A673 (cell line): ENCODE results near the gene VWA1. TPM values are rescaled to one million over a fixed set of nuclear protein-coding genes. Genes with fewer than 3 reads are reported as not detected.

ENCODE experiments used
- BruUV-seq: library from RNA; stranded (reverse); fragments of 400-500 nt; replicated peaks from 2 replicates; lab custom pipeline; 2021; lab: Mats Ljungman, UMichigan
- CTCF ChIA-PET: fragments of 300-600 bp; sonication (Branson Sonifier 250); formaldehyde crosslinking; loops from one replicate; lab custom pipeline; 2022; ENCODE audit warnings: antibody characterized with exemption; lab: Charles Lee
- POLR2A ChIA-PET: fragments of 300-600 bp; sonication (Branson Sonifier 250); formaldehyde crosslinking; loops from one replicate; lab custom pipeline; 2022; ENCODE audit warnings: antibody characterized with exemption; ENCODE audit not compliant: low non-redundant PET; lab: Charles Lee
- DNase-seq: peaks from one replicate; pipeline ENCODE4 v3.0.0-alpha.2; 2015; ENCODE audit warnings: low spot score
- H3K27ac ChIP-seq: fragments of 200-600 bp; sonication (generic); 2 replicates; pipeline ENCODE4 v1.5.1; 2016; ENCODE audit warnings: mixed run types, low read depth, mild to moderate bottlenecking, mixed read lengths, antibody characterized with exemption, low read length; ENCODE audit not compliant: poor library complexity, severe bottlenecking
- H3K27me3 ChIP-seq: fragments of 200-600 bp; sonication (generic); replicated peaks from 2 replicates; pipeline ENCODE4 v1.6.1; 2017; ENCODE audit warnings: mixed run types, low read depth, mild to moderate bottlenecking, mixed read lengths, antibody characterized with exemption, low read length; ENCODE audit not compliant: insufficient read depth, poor library complexity
- H3K36me3 ChIP-seq: fragments of 200-600 bp; sonication (generic); 2 replicates; pipeline ENCODE4 v1.6.1; 2016; ENCODE audit warnings: mixed run types, mild to moderate bottlenecking, mixed read lengths, antibody characterized with exemption, low read length; ENCODE audit not compliant: insufficient read depth, poor library complexity, severe bottlenecking
- H3K4me1 ChIP-seq: fragments of 200-600 bp; sonication (generic); 2 replicates; pipeline ENCODE4 v1.6.1; 2017; ENCODE audit warnings: mixed run types, mild to moderate bottlenecking, mixed read lengths, antibody characterized with exemption, low read length; ENCODE audit not compliant: insufficient read depth, poor library complexity, severe bottlenecking
- H3K4me3 ChIP-seq: fragments of 200-600 bp; sonication (generic); 2 replicates; pipeline ENCODE4 v1.5.1; 2016; ENCODE audit warnings: low read depth, mixed run types, mild to moderate bottlenecking, mixed read lengths, low read length; ENCODE audit not compliant: poor library complexity, severe bottlenecking
- H3K9me3 ChIP-seq: fragments of 200-600 bp; sonication (generic); 2 replicates; pipeline ENCODE4 v1.6.1; 2016; ENCODE audit warnings: mixed run types, low read depth, mild to moderate bottlenecking, mixed read lengths, antibody characterized with exemption, low read length; ENCODE audit not compliant: poor library complexity, severe bottlenecking
- EZH2 ChIP-seq: fragments of 200-600 bp; sonication (generic); IDR thresholded peaks from 2 replicates; pipeline ENCODE4 v1.6.1; 2017; ENCODE audit warnings: borderline replicate concordance, low read depth, mild to moderate bottlenecking, mixed read lengths, antibody characterized with exemption, low read length; ENCODE audit not compliant: poor library complexity, severe bottlenecking
- intact Hi-C: fragments of 100-400 bp; cut with micrococcal nuclease; formaldehyde crosslinking; loops from one replicate; pipeline ENCODE4 v1.10.0; 2022; ENCODE audit not compliant: unreplicated experiment
- total RNA-seq: library from RNA; stranded (reverse); gene quantifications from 2 replicates; pipeline ENCODE4 v1.2.3, GENCODE V29; 2021
- TF ChIP-seq, protein P1 (sequence below): fragments of 300-800, 200-600 bp; sonication (generic); conservative IDR thresholded peaks from 2 replicates; pipeline ENCODE4 v1.5.1; 2017; ENCODE audit warnings: low read depth, mild to moderate bottlenecking, antibody characterized with exemption, low read length, moderate library complexity, mixed read lengths

VWA1 gene
- total RNA-seq, 1 experiment from 2014 or later: 0.92 TPM

DNA sequence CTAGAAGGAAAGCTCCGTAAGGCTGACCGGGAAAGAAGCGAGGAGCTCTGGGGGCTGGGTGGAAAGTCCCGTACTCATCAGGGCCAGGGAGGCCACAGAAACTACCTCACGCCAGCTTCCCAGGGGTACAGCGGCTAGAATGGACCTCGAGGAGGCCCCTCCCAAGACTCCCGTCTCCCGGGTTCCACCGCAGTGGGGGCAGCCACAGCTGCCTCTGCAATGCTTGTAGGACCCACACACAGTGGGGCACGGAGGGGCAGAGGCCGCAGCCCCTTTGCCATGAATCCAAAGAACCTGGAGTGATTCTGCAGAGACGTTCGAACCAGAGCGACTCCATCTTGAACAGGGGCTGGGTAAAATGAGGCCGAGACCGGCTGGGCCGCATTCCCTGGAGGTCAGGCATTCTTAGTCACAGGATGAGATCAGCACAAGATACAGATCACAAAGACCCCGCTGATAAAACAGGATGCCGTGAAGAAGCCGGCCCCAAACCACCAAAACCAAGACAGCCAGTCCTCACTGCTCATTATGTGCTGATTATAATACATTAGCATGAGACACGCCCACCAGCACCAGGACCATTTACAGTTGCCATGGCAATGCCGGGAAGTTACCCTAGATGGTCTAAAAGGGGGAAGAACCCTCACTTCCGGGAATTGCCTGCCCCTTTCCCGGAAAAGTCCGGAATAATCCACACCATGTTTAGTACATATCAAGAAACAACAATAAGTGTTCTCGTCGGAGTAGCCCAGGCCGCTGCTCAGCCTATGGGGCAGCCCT is 12.8 kb upstream of the VWA1 start:
- ChIA-PET CTCF (interaction anchor here (0.5 to 0.6 kb wide), 2 partner anchors 150 to 486 kb away, joined by 3 to 6 read pairs; no protein-coding TSS in a partner anchor), POLR2A (no interaction called here)
- no peak for DNase-seq
- Histone ChIP-seq H3K36me3 (no peaks in the 10 kb centered on the region), H3K9me3 (no peaks in the 10 kb centered on the region), H3K4me1 (no peaks in the 10 kb centered on the region), H3K27ac (no peak overlapping the region), H3K4me3 (no peak overlapping the region), H3K27me3 (no peaks in the 10 kb centered on the region)
- TF ChIP-seq EZH2: no peak
- TF ChIP-seq, protein P1, sequence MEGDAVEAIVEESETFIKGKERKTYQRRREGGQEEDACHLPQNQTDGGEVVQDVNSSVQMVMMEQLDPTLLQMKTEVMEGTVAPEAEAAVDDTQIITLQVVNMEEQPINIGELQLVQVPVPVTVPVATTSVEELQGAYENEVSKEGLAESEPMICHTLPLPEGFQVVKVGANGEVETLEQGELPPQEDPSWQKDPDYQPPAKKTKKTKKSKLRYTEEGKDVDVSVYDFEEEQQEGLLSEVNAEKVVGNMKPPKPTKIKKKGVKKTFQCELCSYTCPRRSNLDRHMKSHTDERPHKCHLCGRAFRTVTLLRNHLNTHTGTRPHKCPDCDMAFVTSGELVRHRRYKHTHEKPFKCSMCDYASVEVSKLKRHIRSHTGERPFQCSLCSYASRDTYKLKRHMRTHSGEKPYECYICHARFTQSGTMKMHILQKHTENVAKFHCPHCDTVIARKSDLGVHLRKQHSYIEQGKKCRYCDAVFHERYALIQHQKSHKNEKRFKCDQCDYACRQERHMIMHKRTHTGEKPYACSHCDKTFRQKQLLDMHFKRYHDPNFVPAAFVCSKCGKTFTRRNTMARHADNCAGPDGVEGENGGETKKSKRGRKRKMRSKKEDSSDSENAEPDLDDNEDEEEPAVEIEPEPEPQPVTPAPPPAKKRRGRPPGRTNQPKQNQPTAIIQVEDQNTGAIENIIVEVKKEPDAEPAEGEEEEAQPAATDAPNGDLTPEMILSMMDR: no peak
- BruUV-seq: no TSS peak
- intact Hi-C loops: no loop called here

DNA sequence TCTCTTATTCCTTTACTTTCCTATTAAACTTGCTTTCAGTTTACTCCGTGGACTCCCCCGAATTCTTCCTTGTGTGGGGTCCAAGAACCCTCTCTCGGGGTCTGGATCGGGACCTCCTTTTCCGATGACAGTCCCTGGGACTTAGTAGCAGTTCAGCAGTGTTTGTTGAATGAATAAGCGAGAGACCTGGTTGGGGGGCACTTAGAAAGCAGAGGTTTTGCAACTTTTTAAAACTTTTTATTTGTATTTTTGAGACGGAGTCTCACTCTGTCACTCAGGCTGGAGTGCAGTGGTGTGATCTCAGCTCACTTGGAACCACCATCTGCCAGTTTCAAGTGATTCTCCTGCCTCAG is 12.3 kb upstream of the VWA1 start:
- H3K4me3 ChIP-seq: no peak overlapping the region
- DNase-seq: no peak
- intact Hi-C loops: no loop called here
- H3K27me3 ChIP-seq: no peaks in the 10 kb centered on the region
- H3K9me3 ChIP-seq: no peaks in the 10 kb centered on the region
- no peak overlapping the region for H3K27ac ChIP-seq
- POLR2A ChIA-PET: no interaction called here
- H3K4me1 ChIP-seq: no peaks in the 10 kb centered on the region
- no peak for TF ChIP-seq EZH2
- TF ChIP-seq, protein P1: no peak
- no peaks in the 10 kb centered on the region for H3K36me3 ChIP-seq
- BruUV-seq: no TSS peak
- CTCF ChIA-PET: no interaction called here

DNA sequence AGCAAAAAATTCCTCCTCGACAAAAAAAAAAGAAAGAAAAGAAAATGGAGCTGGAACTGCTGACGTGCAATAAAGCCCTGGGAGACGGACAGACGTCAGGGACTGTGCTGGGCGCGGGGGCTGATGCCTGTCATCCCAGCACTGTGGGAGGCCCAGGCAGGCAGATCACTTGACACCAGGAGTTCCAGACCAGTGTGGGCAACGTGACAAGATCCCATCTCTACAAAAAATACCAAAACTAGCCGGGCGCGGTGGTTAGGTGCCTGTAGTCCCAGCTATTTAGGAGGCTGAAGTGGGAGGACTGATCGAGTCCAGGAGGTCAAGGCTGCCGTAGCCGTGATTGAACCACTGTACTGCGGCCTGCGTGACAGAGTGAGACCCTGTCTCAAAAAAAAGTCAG is 10.8 kb upstream of the VWA1 start:
- H3K27ac ChIP-seq: no peak overlapping the region
- H3K9me3 ChIP-seq: no peaks in the 10 kb centered on the region
- no peaks in the 10 kb centered on the region for H3K27me3 ChIP-seq
- BruUV-seq: no TSS peak
- H3K36me3 ChIP-seq: no peaks in the 10 kb centered on the region
- ChIA-PET CTCF (no interaction called here), POLR2A (interaction anchor here (0.6 kb wide), 1 partner anchor 168 kb away, joined by 14 read pairs; no protein-coding TSS in a partner anchor)
- DNase-seq: no peak
- TF ChIP-seq, protein P1: no peak
- TF ChIP-seq EZH2: no peak
- H3K4me3 ChIP-seq: no peak overlapping the region
- no peaks in the 10 kb centered on the region for H3K4me1 ChIP-seq
- intact Hi-C loops: no loop called here
